ENCODE data around the gene LUC7L2. TPM values are rescaled to one million over a fixed set of nuclear protein-coding genes. Genes with fewer than 3 reads are reported as not detected.
"Not testable (repeated sequence)": the region's sequence is repeated elsewhere in the genome, so short reads cannot be mapped to it uniquely, and the experiment has no call there.

Gene LUC7L2
- total and polyA plus RNA-seq, 2 donors (not counting 1 experiment from before 2014, with no cell fraction given): 26.5 to 142 TPM

DNA sequence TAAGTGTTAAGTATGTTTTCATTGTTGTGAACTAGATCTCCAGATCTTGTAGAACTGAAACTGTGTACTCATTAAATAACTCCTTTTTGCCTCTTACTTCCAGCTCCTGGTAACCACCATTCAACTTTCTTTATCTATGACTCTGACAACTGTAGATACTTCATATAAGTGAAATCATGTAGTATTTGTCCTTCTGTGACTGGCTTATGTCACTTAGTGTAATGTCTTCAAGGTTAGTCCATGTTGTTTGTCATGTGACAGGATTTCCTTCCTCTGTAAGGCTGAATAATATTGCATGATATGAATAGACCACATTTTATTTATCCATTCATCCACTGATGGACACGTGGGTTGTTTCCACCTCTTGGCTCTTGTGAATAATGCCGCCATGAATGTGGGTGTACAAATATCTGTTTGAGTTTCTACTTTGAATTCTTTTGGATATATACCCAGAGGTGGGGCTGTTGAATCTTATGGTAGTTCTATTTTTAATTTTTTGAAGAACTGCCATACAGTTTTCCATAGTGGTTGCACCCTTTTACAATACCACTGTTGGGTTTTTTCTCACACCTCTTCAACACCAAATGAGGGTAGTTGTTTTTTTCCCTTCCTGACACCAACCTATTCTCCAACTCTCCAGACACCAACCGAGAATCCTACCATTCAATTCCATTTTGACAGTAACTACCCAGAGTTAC, 29.2 kb upstream of the LUC7L2 start:
- Mint-ChIP-seq H3K9me3 (ENCODE audit: insufficient read depth) (peaks cover 2% of the 10 kb centered on the region), H3K27ac (no peak overlapping the region), H3K4me1 (peaks cover 5% of the 10 kb centered on the region), H3K27me3 (peaks cover 8% of the 10 kb centered on the region), H3K4me3 (no peak overlapping the region)
- ATAC-seq (ENCODE audit: low read depth): no peak
- Histone ChIP-seq H3K9ac (ENCODE audit: low read length) (no peak overlapping the region), H3K27me3 (replicated peaks in 1 of 4; ENCODE audit: control extremely low read depth in 1 of 4, control insufficient read depth in 3 of 4, insufficient read depth in 4 of 4, low read length in 3 of 4) (no peaks in the 10 kb centered on the region), H3K9me3 (ENCODE audit: control extremely low read depth in 1 of 3, control insufficient read depth in 2 of 3, insufficient read depth in 1 of 3, low read length in 2 of 3) (no peaks in the 10 kb centered on the region), H3K79me2 (ENCODE audit: control insufficient read depth, insufficient read depth, low read length) (no peaks in the 10 kb centered on the region), H3K4me1 (ENCODE audit: control insufficient read depth in 2 of 2, insufficient read depth in 2 of 2, low read length in 2 of 2) (no peaks in the 10 kb centered on the region), H4K20me1 (ENCODE audit: control insufficient read depth, insufficient read depth, low read length, poor library complexity, severe bottlenecking) (no peaks in the 10 kb centered on the region), H3K4me2 (replicated peaks; ENCODE audit: low read depth, low read length, poor library complexity, severe bottlenecking) (no peak overlapping the region), H3K4me3 (ENCODE audit: control extremely low read depth in 1 of 5, extremely low read depth in 1 of 5, insufficient read depth in 1 of 5, low read depth in 2 of 5, low read length in 4 of 5) (no peak overlapping the region), H3K36me3 (replicated peaks in 1 of 2; ENCODE audit: control extremely low read depth in 1 of 2, control insufficient read depth in 1 of 2, extremely low read depth in 1 of 2, insufficient read depth in 2 of 2, low read length in 1 of 2) (no peaks in the 10 kb centered on the region), H2AFZ (ENCODE audit: insufficient read depth, low read depth, low read length, poor library complexity, severe bottlenecking) (no peak overlapping the region), H3K27ac (ENCODE audit: low read length in 2 of 2) (no peak overlapping the region)
- intact Hi-C loops (cut with micrococcal nuclease): no loop called here
- WGBS (ENCODE audit: insufficient coverage): 86% methylated on average over 1 of the region's 3 CpGs
- ChIA-PET CTCF (no interaction called here), POLR2A (no interaction called here)
- no peak for DNase-seq
- TF ChIP-seq, protein P1, sequence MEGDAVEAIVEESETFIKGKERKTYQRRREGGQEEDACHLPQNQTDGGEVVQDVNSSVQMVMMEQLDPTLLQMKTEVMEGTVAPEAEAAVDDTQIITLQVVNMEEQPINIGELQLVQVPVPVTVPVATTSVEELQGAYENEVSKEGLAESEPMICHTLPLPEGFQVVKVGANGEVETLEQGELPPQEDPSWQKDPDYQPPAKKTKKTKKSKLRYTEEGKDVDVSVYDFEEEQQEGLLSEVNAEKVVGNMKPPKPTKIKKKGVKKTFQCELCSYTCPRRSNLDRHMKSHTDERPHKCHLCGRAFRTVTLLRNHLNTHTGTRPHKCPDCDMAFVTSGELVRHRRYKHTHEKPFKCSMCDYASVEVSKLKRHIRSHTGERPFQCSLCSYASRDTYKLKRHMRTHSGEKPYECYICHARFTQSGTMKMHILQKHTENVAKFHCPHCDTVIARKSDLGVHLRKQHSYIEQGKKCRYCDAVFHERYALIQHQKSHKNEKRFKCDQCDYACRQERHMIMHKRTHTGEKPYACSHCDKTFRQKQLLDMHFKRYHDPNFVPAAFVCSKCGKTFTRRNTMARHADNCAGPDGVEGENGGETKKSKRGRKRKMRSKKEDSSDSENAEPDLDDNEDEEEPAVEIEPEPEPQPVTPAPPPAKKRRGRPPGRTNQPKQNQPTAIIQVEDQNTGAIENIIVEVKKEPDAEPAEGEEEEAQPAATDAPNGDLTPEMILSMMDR (IDR thresholded peaks at IDR 0.05): no peak
- no peak for TF ChIP-seq EZH2 (IDR thresholded peaks at IDR 0.05; ENCODE audit: borderline replicate concordance, insufficient read depth, low read depth, low read length, poor library complexity, severe bottlenecking)

DNA sequence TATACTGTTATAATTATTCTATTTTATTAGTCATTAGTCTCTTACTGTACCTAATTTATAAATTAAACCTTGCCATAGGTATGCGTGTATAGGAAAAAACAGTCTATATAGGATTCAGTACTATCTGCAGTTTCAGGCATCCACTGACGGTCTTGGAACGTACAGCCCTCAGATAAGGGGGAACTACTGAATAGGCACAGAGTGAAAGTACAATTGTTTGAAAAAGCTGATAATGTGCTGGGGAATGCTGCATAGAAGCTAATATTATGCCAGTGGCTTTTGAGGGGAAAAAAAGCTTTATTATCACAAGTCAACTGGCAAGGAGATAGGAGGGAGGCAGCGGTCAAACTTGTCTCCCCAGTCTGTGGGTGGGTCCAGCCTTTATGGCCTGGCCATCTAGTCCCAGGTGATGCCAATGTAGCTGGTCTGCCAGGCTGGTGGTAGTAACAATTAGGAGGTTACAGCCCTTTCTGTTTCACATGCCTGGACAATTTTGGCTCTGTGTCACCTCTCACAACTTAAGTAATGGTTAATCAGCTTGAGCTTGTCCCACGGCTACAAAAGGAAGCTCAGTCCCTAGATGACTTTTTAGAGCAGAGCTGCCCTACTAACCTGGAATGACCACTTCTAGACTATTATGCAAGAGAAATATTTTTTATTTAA, 26.9 kb upstream of the LUC7L2 start:
- ChIA-PET POLR2A (interaction anchor here (0.6 kb wide), 1 partner anchor 45 kb away, joined by 4 read pairs; no protein-coding TSS in a partner anchor), CTCF (no interaction called here)
- peaks cover 2% of the 10 kb centered on the region for H3K9me3 Mint-ChIP-seq (ENCODE audit: insufficient read depth)
- H3K27ac Mint-ChIP-seq: no peak overlapping the region
- Histone ChIP-seq H3K9ac (ENCODE audit: low read length) (no peak overlapping the region), H3K9me3 (ENCODE audit: control extremely low read depth in 1 of 3, control insufficient read depth in 2 of 3, insufficient read depth in 1 of 3, low read length in 2 of 3) (no peaks in the 10 kb centered on the region), H3K27me3 (replicated peaks in 1 of 4; ENCODE audit: control extremely low read depth in 1 of 4, control insufficient read depth in 3 of 4, insufficient read depth in 4 of 4, low read length in 3 of 4) (no peaks in the 10 kb centered on the region), H3K27ac (ENCODE audit: low read length in 2 of 2) (no peak overlapping the region), H4K20me1 (ENCODE audit: control insufficient read depth, insufficient read depth, low read length, poor library complexity, severe bottlenecking) (no peaks in the 10 kb centered on the region), H3K4me2 (replicated peaks; ENCODE audit: low read depth, low read length, poor library complexity, severe bottlenecking) (no peak overlapping the region), H3K79me2 (ENCODE audit: control insufficient read depth, insufficient read depth, low read length) (no peaks in the 10 kb centered on the region), H3K4me3 (ENCODE audit: control extremely low read depth in 1 of 5, extremely low read depth in 1 of 5, insufficient read depth in 1 of 5, low read depth in 2 of 5, low read length in 4 of 5) (no peak overlapping the region), H2AFZ (ENCODE audit: insufficient read depth, low read depth, low read length, poor library complexity, severe bottlenecking) (no peak overlapping the region), H3K36me3 (replicated peaks in 1 of 2; ENCODE audit: control extremely low read depth in 1 of 2, control insufficient read depth in 1 of 2, extremely low read depth in 1 of 2, insufficient read depth in 2 of 2, low read length in 1 of 2) (no peaks in the 10 kb centered on the region), H3K4me1 (ENCODE audit: control insufficient read depth in 2 of 2, insufficient read depth in 2 of 2, low read length in 2 of 2) (no peaks in the 10 kb centered on the region)
- TF ChIP-seq, protein P1 (IDR thresholded peaks at IDR 0.05): no peak
- no peak for TF ChIP-seq EZH2 (IDR thresholded peaks at IDR 0.05; ENCODE audit: borderline replicate concordance, insufficient read depth, low read depth, low read length, poor library complexity, severe bottlenecking)
- no peak overlapping the region for H3K4me3 Mint-ChIP-seq
- DNase-seq (no peak), ATAC-seq (ENCODE audit: low read depth) (no peak)
- WGBS (ENCODE audit: insufficient coverage): 96% methylated on average over 3 of the region's 5 CpGs
- peaks cover 5% of the 10 kb centered on the region for H3K4me1 Mint-ChIP-seq
- H3K27me3 Mint-ChIP-seq: peaks cover 5% of the 10 kb centered on the region
- intact Hi-C loops (cut with micrococcal nuclease): no loop called here

DNA sequence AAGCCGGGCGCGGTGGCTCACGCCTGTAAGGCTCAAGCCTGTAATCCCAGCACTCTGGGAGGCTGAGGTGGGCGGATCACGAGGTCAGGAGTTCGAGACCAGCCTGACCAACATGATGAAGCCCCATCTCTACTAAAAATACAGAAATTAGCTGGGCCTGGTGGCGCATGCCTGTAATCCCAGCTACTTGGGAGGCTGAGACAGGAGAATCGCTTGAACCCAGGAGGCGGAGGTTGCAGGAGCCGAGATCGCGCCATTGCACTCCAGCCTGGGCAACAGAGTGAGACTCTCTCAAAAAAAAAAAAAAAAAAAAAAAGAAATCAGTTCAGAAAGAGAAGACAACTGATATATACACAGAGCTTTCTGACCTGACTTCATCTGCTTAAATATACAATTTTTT, 26.3 kb upstream of the LUC7L2 start:
- H3K27ac ChIP-seq (ENCODE audit: low read length in 2 of 2); intact Hi-C loops (cut with micrococcal nuclease); H3K9me3 Mint-ChIP-seq (ENCODE audit: insufficient read depth); H3K27me3 Mint-ChIP-seq; H4K20me1 ChIP-seq (ENCODE audit: control insufficient read depth, insufficient read depth, low read length, poor library complexity, severe bottlenecking); H3K79me2 ChIP-seq (ENCODE audit: control insufficient read depth, insufficient read depth, low read length); H3K27me3 ChIP-seq (replicated peaks in 1 of 4; ENCODE audit: control extremely low read depth in 1 of 4, control insufficient read depth in 3 of 4, insufficient read depth in 4 of 4, low read length in 3 of 4); H3K9me3 ChIP-seq (ENCODE audit: control extremely low read depth in 1 of 3, control insufficient read depth in 2 of 3, insufficient read depth in 1 of 3, low read length in 2 of 3); DNase-seq; H3K4me1 ChIP-seq (ENCODE audit: control insufficient read depth in 2 of 2, insufficient read depth in 2 of 2, low read length in 2 of 2); CTCF ChIA-PET; H2AFZ ChIP-seq (ENCODE audit: insufficient read depth, low read depth, low read length, poor library complexity, severe bottlenecking); H3K4me2 ChIP-seq (replicated peaks; ENCODE audit: low read depth, low read length, poor library complexity, severe bottlenecking); H3K9ac ChIP-seq (ENCODE audit: low read length); H3K36me3 ChIP-seq (replicated peaks in 1 of 2; ENCODE audit: control extremely low read depth in 1 of 2, control insufficient read depth in 1 of 2, extremely low read depth in 1 of 2, insufficient read depth in 2 of 2, low read length in 1 of 2); H3K4me3 Mint-ChIP-seq; H3K27ac Mint-ChIP-seq; H3K4me1 Mint-ChIP-seq; H3K4me3 ChIP-seq (ENCODE audit: control extremely low read depth in 1 of 5, extremely low read depth in 1 of 5, insufficient read depth in 1 of 5, low read depth in 2 of 5, low read length in 4 of 5); ATAC-seq (ENCODE audit: low read depth): not testable (repeated sequence)
- POLR2A ChIA-PET: interaction anchor here (0.6 kb wide), 1 partner anchor 46 kb away, joined by 4 read pairs; no protein-coding TSS in a partner anchor
- WGBS (ENCODE audit: insufficient coverage): no CpG with 5 or more reads among the region's 13 CpGs

Data from B cell (primary cell).